ENCODE data around the gene PAX5.

GRCh38 chr9:36996706-36997086, 37.4 kb downstream of the PAX5 start:
- TF ChIP-seq SIN3A (IDR thresholded peaks at IDR 0.05; ENCODE audit: borderline replicate concordance, insufficient read depth, low read length) = no peak
- no peak for TF ChIP-seq REST (IDR thresholded peaks at IDR 0.05; ENCODE audit: insufficient read depth in 1 of 2, low read depth in 2 of 2, low read length in 2 of 2)

Data from PFSK-1 (cell line).